Measurements from ENCODE around the gene KCNMA1.

- no peak for TF ChIP-seq CTCF (conservative IDR thresholded peaks at IDR 0.05; ENCODE audit: low read depth, low read length)
- TF ChIP-seq EZH2 (IDR thresholded peaks at IDR 0.05; ENCODE audit: low read length, unreplicated experiment) = no peak
- TF ChIP-seq EZH2phosphoT487 (IDR thresholded peaks at IDR 0.05; ENCODE audit: borderline replicate concordance, low read length) = no peak
Observed at GRCh38 chr10:77024461-77024860, 613.1 kb downstream of the KCNMA1 start.

Data from PC-3 (cell line).